Aorta (tissue), 5 donors: ENCODE measurements around the gene CTNNBIP1. TPM values are rescaled to one million over a fixed set of nuclear protein-coding genes. Genes with fewer than 3 reads are reported as not detected.
A peak's percentile ranks its signal among the peaks of the same experiment; 100 is the strongest.

ENCODE experiments used
- ATAC-seq: fragments of 200-7000 bp; cut with Tn5 transposase; one replicate; pipeline ENCODE4 v1.9.1; 2022; ENCODE audit warnings: moderate library complexity; ENCODE audit not compliant: low FRiP score
- DNase-seq, 2 donors: peaks; one replicate each; pipeline ENCODE4 v3.0.0-alpha.2; 2020
- H3K27ac ChIP-seq, 2 donors: one replicate each; pipeline ENCODE4 v1.5.1; 2013; ENCODE audit warnings: low read length in 2 of 2, mild to moderate bottlenecking in 2 of 2, moderate library complexity in 2 of 2, control low read depth in 1 of 2, inconsistent platforms in 1 of 2, low read depth in 1 of 2
- H3K27me3 ChIP-seq, 2 donors: one replicate each; pipeline ENCODE4 v1.6.1; 2013; ENCODE audit warnings: control low read depth in 1 of 2, low read length in 1 of 2, mild to moderate bottlenecking in 1 of 2, moderate library complexity in 1 of 2; ENCODE audit not compliant: insufficient read depth in 2 of 2, control insufficient read depth in 1 of 2
- H3K36me3 ChIP-seq, 2 donors: one replicate each; pipeline ENCODE4 v1.6.1; 2013; ENCODE audit warnings: control low read depth in 1 of 2, low read length in 1 of 2, mild to moderate bottlenecking in 1 of 2; ENCODE audit not compliant: insufficient read depth in 2 of 2, control insufficient read depth in 1 of 2
- H3K4me1 ChIP-seq, 2 donors: one replicate each; pipeline ENCODE4 v1.6.1; 2013; ENCODE audit warnings: low read length in 2 of 2, control low read depth in 1 of 2, mild to moderate bottlenecking in 1 of 2, moderate library complexity in 1 of 2; ENCODE audit not compliant: insufficient read depth in 2 of 2, control insufficient read depth in 1 of 2
- H3K4me3 ChIP-seq, 2 donors: one replicate each; pipeline ENCODE4 v1.5.1; 2013; ENCODE audit warnings: low read length in 2 of 2, control low read depth in 1 of 2, mild to moderate bottlenecking in 1 of 2
- H3K9me3 ChIP-seq: one replicate; pipeline ENCODE4 v1.6.1; 2013; ENCODE audit warnings: mild to moderate bottlenecking, low read length; ENCODE audit not compliant: control insufficient read depth
- WGBS, 2 donors: extraction: QIAGEN DNeasy Blood & Tissue Kit; methylation state at CpG; one replicate each; pipeline ENCODE4 v1.1.7; 2013; 5-methylcytosine and 5-hydroxymethylcytosine counted together
- intact Hi-C, 2 donors: fragments of 100-400 bp; cut with DNase I; formaldehyde crosslinking; loops; one replicate each; pipeline versions ENCODE4 v1.14.2 to v1.15.0; 2022
- polyA plus RNA-seq, 2 donors: library from polyadenylated mRNA; stranded (reverse); fragments of 200-250 nt; gene quantifications; one replicate each; pipeline ENCODE4 v1.2.3, GENCODE V29; 2013
- total RNA-seq, 2 donors: library from RNA; stranded (reverse); fragmentation: NEBNext Ultra II Directional; extraction: Animal tissue kit (Norgen Biotek cat#: 25700); gene quantifications; one replicate each; pipeline ENCODE4 v1.2.1, GENCODE V29; 2021
- donor health status: healthy with polysubstance abuse.
- donor health status: Bipolar disorder and iron deficiency.
- donor health status: DM: no; HTN: no; CAD: no.
- donor health status: DM: no; HTN: no; CAD: no.
- donor health status: DM: yes; HTN: yes; CAD: no.

Gene CTNNBIP1
- total and polyA plus RNA-seq, 4 donors = 8.4 to 18.8 (median 14.3) TPM

DNA sequence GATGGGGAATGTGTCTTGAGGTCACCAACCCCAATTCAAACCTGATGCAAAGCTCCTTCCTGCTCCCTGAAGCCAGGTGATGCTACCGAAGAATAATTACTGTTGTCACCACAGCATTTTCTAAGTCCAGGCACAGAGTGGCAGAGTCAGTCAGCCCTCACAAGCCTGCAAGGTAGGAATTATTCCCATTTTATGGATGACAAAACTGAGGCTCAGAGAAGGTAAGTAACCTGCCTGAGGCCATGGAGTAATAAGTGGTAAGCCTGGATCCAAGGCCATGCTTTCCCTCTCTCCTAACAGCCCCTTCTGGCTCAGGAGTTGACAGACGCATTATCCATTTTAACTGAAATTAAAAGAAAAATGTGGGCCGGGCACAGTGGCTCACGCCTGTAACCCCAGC lies 23.0 kb downstream of the CTNNBIP1 start:
- Histone ChIP-seq H3K4me1 (no peaks in the 10 kb centered on the region), H3K36me3 (no peaks in the 10 kb centered on the region), H3K27ac (no peak overlapping the region), H3K4me3 (no peak overlapping the region), H3K27me3 (no peaks in the 10 kb centered on the region), H3K9me3 (no peaks in the 10 kb centered on the region)
- 93 to 94% methylated on average over 4 of the region's 4 CpGs for WGBS, 2 donors
- ATAC-seq (no peak), DNase-seq (peak in 1 of 2 donors; percentile 6)
- intact Hi-C loops = no loop called here

DNA sequence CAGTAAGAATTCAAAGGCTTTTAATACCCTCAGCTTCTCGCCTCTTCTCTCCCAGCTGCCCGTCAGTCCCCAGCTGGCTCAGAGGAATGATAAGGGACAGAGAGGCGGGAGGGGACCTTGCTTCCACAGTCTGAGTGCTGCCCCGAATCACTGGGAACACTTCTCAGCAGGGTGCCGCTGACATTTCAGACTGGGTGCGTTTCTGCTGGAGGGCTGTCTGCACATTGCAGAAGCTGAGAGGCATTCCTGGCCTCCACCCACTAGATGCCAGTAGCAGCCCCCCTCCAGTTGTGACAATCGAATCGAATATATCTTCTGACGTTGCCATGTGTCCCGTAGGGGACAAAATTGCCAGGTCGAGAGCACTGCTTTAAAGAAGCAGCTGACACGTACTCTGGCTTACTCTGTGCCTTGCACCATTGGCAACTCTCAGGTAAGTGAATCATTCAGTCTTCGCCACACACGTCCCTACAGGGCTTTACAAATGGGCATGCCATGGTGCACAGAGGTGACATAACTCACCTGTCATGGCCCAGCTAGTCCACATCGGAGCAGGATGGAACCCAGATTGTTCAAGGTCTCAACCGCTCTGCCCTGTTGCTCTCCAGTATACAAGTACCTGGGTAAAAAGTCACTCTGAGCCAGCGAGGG lies 23.9 kb downstream of the CTNNBIP1 start:
- DNase-seq (peak; percentile 38 to 39), ATAC-seq (no peak)
- no peaks in the 10 kb centered on the region for H3K4me1 ChIP-seq
- H3K4me3 ChIP-seq = no peak overlapping the region
- H3K9me3 ChIP-seq = no peaks in the 10 kb centered on the region
- no peaks in the 10 kb centered on the region for H3K27me3 ChIP-seq
- 62 to 70% methylated on average over 17 of the region's 17 CpGs for whole genome bisulfite sequencing, 2 donors
- H3K27ac ChIP-seq = no peak overlapping the region
- intact Hi-C loops = no loop called here
- H3K36me3 ChIP-seq = no peaks in the 10 kb centered on the region

DNA sequence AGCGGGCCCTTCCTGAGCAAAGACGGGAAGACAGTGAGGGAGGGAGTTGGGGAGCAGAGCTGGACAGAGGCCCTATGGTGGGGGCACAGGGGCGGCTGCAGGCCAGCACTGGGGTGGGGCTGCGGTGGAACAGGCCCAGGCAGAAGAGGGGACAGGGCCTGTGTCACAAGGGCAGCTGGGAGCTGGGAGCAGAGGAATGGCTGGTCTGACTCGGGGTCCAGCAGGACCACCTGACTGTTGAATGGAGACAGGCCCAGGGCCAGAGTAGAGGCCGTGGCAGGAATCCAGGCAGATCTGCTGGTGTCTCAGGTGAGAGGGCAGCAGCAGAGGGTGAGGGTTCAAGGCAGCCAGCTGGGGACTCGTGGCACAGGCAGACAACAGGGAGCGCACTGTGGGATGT lies 25.3 kb downstream of the CTNNBIP1 start:
- no peak for ATAC-seq
- H3K4me1 ChIP-seq = no peaks in the 10 kb centered on the region
- no peaks in the 10 kb centered on the region for H3K36me3 ChIP-seq
- peak in 1 of 2 donors; percentile 61 for DNase-seq
- H3K4me3 ChIP-seq = no peak overlapping the region
- WGBS, 2 donors = 86 to 89% methylated on average over 8 of the region's 8 CpGs
- no peak overlapping the region for H3K27ac ChIP-seq
- no peaks in the 10 kb centered on the region for H3K9me3 ChIP-seq
- H3K27me3 ChIP-seq = no peaks in the 10 kb centered on the region
- intact Hi-C loops = no loop called here

DNA sequence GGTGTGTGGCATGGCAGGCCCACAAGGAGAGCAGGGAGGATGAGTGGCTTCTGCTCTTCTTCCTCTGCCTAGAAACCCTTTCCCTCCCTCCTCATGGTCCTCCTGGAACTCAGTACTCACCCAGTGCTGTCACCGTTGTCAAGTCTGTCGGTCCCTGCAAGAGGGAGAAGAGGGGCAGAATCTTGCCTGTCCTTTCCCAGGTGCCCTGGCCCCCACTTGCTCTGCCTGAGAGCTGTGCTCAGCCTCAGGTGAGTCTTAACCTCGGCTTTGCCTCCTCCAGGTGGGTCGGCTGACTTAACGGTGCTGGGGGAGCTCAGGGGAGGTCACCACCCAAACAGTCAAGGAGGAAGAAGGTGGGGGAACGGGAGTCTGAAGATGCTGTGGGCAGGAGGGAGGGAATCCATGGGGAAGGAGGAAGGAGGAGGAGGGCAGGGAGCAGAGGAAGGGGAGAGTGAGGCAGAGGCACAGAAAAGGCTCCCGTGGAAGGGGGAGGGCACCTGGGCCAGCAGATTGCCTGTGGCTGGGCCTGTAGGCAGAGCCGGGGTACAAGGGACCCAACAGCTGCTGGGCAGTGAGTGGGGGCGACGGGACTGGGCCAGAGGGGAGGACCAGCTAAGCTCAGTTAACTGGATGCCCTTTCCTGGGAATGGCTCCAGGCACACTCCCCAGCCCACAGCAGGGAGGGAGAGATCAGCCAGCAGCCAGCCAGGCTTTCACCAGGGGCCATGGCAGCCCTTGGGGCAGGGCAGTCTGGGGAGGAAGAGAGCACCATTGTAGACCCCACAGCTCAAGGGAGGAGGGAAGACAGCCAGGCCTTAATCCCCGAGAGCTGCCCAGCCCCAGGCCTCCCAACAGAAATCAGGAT lies 26.3 kb downstream of the CTNNBIP1 start:
- no peak overlapping the region for H3K27ac ChIP-seq
- no peaks in the 10 kb centered on the region for H3K27me3 ChIP-seq
- no peaks in the 10 kb centered on the region for H3K9me3 ChIP-seq
- H3K36me3 ChIP-seq = no peaks in the 10 kb centered on the region
- ATAC-seq (no peak), DNase-seq (peak in 1 of 2 donors; percentile 37)
- intact Hi-C loops = no loop called here
- no peak overlapping the region for H3K4me3 ChIP-seq
- 66 to 82% methylated on average over 11 of the region's 11 CpGs for WGBS, 2 donors
- H3K4me1 ChIP-seq = no peaks in the 10 kb centered on the region

DNA sequence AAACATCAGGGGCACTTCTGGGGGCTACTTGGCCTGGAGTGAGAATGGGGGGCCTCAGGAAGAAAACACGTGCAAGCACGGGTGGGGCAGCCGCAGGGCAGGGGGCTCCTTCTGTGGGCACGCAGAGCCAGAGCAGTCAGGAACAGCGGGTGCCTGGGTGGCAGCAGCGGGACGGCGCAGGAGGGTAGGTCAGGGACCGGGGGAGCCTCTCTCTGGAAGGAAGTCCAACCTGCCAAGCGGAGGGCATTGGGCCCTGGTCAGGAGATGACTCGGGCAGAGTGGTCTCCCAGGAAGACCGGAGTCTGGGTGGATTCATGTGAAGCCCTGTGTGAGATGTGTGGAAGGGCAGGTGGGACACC lies 27.1 kb downstream of the CTNNBIP1 start:
- H3K4me1 ChIP-seq = no peaks in the 10 kb centered on the region
- no peaks in the 10 kb centered on the region for H3K27me3 ChIP-seq
- peak; percentile 54 for ATAC-seq
- intact Hi-C loops = no loop called here
- peak in 1 of 2 donors; percentile 74 for DNase-seq
- no peaks in the 10 kb centered on the region for H3K9me3 ChIP-seq
- no peak overlapping the region for H3K27ac ChIP-seq
- no peak overlapping the region for H3K4me3 ChIP-seq
- no peaks in the 10 kb centered on the region for H3K36me3 ChIP-seq
- WGBS, 2 donors = 91 to 93% methylated on average over 12 of the region's 12 CpGs

GRCh38 chr1:9882296-9882944 lies 27.6 kb downstream of the CTNNBIP1 start:
- DNase-seq (peak in 1 of 2 donors; percentile 59), ATAC-seq (no peak)
- no peaks in the 10 kb centered on the region for H3K27me3 ChIP-seq
- intact Hi-C loops = no loop called here
- H3K36me3 ChIP-seq = no peaks in the 10 kb centered on the region
- no peak overlapping the region for H3K27ac ChIP-seq
- no peaks in the 10 kb centered on the region for H3K4me1 ChIP-seq
- H3K9me3 ChIP-seq = no peaks in the 10 kb centered on the region
- WGBS, 2 donors = 90 to 91% methylated on average over 12 of the region's 12 CpGs
- H3K4me3 ChIP-seq = no peak overlapping the region

DNA sequence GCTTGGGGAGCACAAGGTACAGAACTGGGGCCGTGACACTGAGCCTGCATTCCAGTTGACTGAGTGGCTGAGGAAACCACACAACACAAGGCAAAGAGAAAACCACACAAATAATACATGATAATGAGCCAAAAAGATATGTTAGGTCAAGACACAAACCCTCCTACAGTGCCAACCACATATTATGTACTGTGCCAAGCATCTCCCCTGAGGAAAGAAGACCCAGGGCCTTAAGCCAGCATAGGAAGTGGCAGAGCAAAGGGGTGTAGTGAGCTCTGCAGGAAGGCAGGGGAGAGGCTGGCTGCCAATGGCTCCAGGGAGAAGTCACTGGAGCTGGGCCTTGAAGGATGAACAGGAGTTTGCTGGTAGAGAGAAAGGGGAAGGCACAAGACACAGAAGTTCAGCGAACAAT lies 28.2 kb downstream of the CTNNBIP1 start:
- WGBS, 2 donors = 73 to 77% methylated on average over 2 of the region's 2 CpGs
- Histone ChIP-seq H3K4me1 (no peaks in the 10 kb centered on the region), H3K9me3 (no peaks in the 10 kb centered on the region), H3K4me3 (no peak overlapping the region), H3K27me3 (no peaks in the 10 kb centered on the region), H3K36me3 (no peaks in the 10 kb centered on the region), H3K27ac (no peak overlapping the region)
- no peak for ATAC-seq
- DNase-seq = no peak
- intact Hi-C loops = no loop called here

DNA sequence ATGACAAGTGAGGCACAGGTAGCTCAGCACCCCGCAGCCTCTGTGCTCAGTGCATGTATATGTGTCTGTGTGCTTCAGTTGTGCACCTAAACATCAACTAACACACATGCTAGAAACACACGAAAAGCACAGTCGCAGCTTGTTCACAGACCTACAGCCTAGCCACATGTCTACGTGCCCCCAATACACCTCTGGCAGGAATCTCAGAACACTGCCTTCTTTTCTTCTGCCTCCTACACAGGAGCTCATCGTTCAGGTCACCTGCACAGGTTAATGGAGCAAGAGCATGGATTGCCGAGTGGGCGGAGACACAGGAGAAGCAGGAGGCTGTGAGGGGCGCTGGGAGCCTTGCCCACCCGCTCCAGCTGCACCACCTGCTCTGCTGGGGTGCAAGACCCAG lies 31.7 kb downstream of the CTNNBIP1 start:
- Histone ChIP-seq H3K27me3 (no peaks in the 10 kb centered on the region), H3K36me3 (no peaks in the 10 kb centered on the region), H3K4me3 (no peak overlapping the region), H3K9me3 (no peaks in the 10 kb centered on the region), H3K27ac (no peak overlapping the region), H3K4me1 (peaks cover 0 to 2% of the 10 kb centered on the region in 2 donors)
- WGBS, 2 donors = 92% methylated on average over 9 of the region's 9 CpGs
- ATAC-seq (no peak), DNase-seq (peak in 1 of 2 donors; percentile 13)
- intact Hi-C loops = loop anchor here (5.0 kb wide), 3 partner anchors 64 to 459 kb away; partner anchors contain the start of genes LZIC (in 1 of the 2), NMNAT1 (in 1 of the 2) and UBE4B (in 1 of the 2)
